ENCODE measurements around the gene SEMA4C. TPM values are rescaled to one million over a fixed set of nuclear protein-coding genes. Genes with fewer than 3 reads are reported as not detected.

The SEMA4C gene, protein sequence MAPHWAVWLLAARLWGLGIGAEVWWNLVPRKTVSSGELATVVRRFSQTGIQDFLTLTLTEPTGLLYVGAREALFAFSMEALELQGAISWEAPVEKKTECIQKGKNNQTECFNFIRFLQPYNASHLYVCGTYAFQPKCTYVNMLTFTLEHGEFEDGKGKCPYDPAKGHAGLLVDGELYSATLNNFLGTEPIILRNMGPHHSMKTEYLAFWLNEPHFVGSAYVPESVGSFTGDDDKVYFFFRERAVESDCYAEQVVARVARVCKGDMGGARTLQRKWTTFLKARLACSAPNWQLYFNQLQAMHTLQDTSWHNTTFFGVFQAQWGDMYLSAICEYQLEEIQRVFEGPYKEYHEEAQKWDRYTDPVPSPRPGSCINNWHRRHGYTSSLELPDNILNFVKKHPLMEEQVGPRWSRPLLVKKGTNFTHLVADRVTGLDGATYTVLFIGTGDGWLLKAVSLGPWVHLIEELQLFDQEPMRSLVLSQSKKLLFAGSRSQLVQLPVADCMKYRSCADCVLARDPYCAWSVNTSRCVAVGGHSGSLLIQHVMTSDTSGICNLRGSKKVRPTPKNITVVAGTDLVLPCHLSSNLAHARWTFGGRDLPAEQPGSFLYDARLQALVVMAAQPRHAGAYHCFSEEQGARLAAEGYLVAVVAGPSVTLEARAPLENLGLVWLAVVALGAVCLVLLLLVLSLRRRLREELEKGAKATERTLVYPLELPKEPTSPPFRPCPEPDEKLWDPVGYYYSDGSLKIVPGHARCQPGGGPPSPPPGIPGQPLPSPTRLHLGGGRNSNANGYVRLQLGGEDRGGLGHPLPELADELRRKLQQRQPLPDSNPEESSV
- 10 to 100 TPM; 15.6 to 29.6 (median 22.0) TPM for total RNA-seq
- 10 to 100 TPM; 11.7 to 17.0 TPM for polyA plus RNA-seq
- long read RNA-seq, donor 1, partial matches to known transcripts, result 4 of 17 reads
- long read RNA-seq, donor 1, other reads (novel, unspliced or antisense), result 10 of 17 reads
- long read RNA-seq, donor 2, partial matches to known transcripts, result 4 of 17 reads
- long read RNA-seq, donor 2, other reads (novel, unspliced or antisense), result 13 of 17 reads
- long read RNA-seq, donor 3, partial matches to known transcripts, result 6 of 8 reads
- long read RNA-seq, donor 3, other reads (novel, unspliced or antisense), result 2 of 8 reads

DNA sequence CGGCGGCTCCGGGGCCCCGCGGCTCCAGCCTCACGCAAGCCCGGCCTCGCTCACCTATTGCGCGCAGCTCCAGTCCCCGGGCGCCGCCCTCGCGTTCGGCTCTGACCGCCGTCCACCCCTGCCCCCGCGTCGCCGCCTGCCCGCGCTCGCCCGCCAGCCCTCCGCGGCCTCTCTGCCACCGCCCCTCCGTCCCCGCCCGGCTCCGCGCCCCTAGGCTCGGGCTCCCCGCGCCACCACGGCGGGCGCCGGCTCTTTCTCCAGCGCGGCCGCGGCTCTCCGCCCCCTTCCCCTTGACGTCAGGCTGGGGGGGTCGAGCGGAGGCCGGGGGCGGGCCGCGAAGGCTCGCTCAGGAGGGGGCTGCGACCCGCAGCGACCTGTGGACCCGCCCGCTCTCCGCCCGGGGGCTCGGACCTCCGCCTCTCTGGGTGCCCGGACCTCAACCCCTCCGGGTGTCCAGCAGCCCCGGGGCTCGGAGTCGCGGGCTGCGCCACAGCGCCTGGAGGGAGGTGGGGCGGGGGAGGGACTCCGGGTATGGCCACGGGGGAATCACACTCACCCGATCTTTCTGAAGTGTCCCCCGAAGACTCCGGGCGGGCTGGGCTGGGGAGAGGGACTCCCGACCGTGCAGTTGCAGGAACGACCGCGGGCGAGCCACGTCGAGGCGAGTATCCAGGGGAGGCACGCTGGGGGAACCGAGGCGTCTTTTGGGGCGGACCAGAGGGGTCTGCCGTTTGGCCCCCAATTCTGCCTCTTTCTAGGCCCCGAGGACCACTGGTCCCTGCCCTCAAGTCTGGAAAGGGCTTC, at the start of gene SEMA4C:
Gene SEMA4C (minus strand): TSS at position 259 of the 804 bp plus-strand sequence. CDS start 2,194 bp downstream, outside the sequence.
- H3K4me3 ChIP-seq, result peak within 1 kb of the TSS; percentile 79 to 100 (median 98)
- peaks cover 0 to 27% (median 24%) of the 10 kb centered on the region in 9 donors for H3K36me3 ChIP-seq
- peak within 1 kb of the TSS; percentile 96 to 100 (median 98) for H3K27ac ChIP-seq
- TF ChIP-seq POLR2A (IDR thresholded peaks at IDR 0.05), result peak; percentile 34 to 72
- TF ChIP-seq, protein P1, sequence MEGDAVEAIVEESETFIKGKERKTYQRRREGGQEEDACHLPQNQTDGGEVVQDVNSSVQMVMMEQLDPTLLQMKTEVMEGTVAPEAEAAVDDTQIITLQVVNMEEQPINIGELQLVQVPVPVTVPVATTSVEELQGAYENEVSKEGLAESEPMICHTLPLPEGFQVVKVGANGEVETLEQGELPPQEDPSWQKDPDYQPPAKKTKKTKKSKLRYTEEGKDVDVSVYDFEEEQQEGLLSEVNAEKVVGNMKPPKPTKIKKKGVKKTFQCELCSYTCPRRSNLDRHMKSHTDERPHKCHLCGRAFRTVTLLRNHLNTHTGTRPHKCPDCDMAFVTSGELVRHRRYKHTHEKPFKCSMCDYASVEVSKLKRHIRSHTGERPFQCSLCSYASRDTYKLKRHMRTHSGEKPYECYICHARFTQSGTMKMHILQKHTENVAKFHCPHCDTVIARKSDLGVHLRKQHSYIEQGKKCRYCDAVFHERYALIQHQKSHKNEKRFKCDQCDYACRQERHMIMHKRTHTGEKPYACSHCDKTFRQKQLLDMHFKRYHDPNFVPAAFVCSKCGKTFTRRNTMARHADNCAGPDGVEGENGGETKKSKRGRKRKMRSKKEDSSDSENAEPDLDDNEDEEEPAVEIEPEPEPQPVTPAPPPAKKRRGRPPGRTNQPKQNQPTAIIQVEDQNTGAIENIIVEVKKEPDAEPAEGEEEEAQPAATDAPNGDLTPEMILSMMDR (IDR thresholded peaks at IDR 0.05), result peak in 1 of 12 donors; percentile 7
- intact Hi-C loops (cut with DNase I), result loop anchor here in 8 of 10 donors (1.0 to 5.0 kb wide), 6 partner anchors 37 to 242 kb away; partner anchors contain the start of gene ANKRD36 (in 1 of the 8)
- no peaks in the 10 kb centered on the region for H3K9me3 ChIP-seq
- 1 to 3% (median 2%) methylated on average over 27 to 93 of the region's 93 CpGs for WGBS, 4 donors
- peaks cover 0 to 27% (median 0%) of the 10 kb centered on the region in 9 donors for H3K27me3 ChIP-seq
- peak in 3 of 4 donors; percentile 32 to 58 (median 55) for ATAC-seq
- peaks cover 3 to 81% (median 55%) of the 10 kb centered on the region in 12 donors for H3K4me1 ChIP-seq
- DNase-seq, result peak; percentile 72 to 86 (median 86)

DNA sequence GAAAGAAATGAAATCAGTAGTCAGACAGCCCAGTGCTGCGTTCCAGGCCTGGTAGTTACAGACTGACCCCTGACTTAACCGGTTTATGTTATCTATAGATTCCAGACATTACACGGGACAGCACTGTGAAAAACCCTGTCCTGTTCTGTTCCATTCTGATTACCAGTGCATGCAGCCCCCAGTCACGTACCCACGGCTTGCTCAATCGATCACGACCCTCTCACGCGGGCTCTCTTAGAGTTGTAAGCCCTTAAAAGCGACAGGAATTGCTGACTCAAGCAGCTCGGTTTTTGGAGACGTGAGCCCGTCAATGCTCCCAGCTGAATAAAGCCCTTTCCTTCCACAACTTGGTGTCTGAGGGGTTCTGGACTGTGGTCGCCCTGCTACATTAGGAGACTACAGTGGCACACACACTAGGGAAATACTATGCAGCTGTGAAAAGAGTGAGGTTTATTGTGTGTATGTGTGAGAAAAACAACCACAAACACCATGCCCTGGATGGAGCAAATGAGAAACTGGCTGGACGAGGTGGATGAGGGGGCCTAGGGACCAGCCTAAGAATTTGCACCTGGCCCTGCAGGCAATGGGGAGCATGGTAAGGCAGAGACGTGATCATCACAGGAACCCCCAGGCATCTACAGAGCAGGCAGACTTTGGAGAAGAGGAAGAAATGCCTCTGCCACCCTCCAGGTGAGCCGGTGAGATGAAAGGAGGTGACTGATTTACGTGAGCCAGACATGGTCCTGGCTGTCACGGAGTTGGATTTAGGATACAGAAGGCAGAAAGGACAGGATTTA, 49.1 kb upstream of the SEMA4C start:
- H3K36me3 ChIP-seq, result no peaks in the 10 kb centered on the region
- intact Hi-C loops (cut with DNase I), result loop anchor here in 2 of 10 donors (5.0 kb wide), 1 partner anchor 33 kb away; no protein-coding TSS in a partner anchor
- no peak overlapping the region for H3K4me3 ChIP-seq
- peaks cover 0 to 15% (median 0%) of the 10 kb centered on the region in 12 donors for H3K9me3 ChIP-seq
- H3K27me3 ChIP-seq, result no peaks in the 10 kb centered on the region
- ATAC-seq (no peak), DNase-seq (peak in 2 of 5 donors; percentile 16 to 25)
- TF ChIP-seq POLR2A (IDR thresholded peaks at IDR 0.05), result no peak
- TF ChIP-seq, protein P1 (IDR thresholded peaks at IDR 0.05), result no peak
- H3K27ac ChIP-seq, result no peak overlapping the region
- 91 to 92% (median 92%) methylated on average over 19 of the region's 19 CpGs for WGBS, 4 donors
- peaks cover 0 to 27% (median 17%) of the 10 kb centered on the region in 12 donors for H3K4me1 ChIP-seq

DNA sequence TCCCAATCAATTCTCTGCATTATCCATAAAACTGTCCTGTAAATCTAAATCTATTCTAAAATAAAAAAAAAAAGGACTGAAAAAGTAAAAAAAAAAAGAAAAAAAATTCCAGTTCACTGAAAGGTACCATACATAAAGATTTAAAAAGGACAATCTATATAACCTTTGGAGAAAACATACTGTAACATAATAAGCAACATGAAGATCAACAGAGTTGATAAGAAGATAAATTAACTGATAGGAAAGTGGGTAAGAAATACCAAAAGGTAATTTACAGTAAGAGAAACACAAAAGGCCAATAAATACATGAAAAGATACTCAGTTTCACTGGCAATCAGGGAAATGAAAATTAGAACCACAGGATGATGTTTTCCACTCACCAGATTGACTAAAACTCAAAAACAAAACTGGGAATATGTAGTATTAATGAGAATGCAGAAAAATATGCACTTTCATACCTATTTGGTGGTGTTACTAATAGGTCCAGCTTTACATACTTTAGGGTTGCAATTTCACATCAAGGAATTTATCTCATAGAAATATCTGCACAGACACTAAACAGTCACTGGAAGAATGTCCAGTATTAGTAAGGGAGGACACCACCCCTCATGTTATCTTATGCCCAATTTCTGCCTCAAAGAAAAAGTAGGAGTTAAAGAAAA, 48.3 kb upstream of the SEMA4C start:
- intact Hi-C loops (cut with DNase I), result loop anchor here in 2 of 10 donors (5.0 kb wide), 1 partner anchor 34 kb away; no protein-coding TSS in a partner anchor
- TF ChIP-seq, protein P1 (IDR thresholded peaks at IDR 0.05), result no peak
- no peak for TF ChIP-seq POLR2A (IDR thresholded peaks at IDR 0.05)

More for the DNA sequence above, 48.3 kb upstream of the SEMA4C start:
- no peak for ATAC-seq
- H3K4me3 ChIP-seq, result no peak overlapping the region
- no peaks in the 10 kb centered on the region for H3K36me3 ChIP-seq
- H3K27me3 ChIP-seq, result no peaks in the 10 kb centered on the region
- no peak for DNase-seq
- H3K9me3 ChIP-seq, result peaks cover 0 to 15% (median 0%) of the 10 kb centered on the region in 12 donors
- H3K27ac ChIP-seq, result no peak overlapping the region
- H3K4me1 ChIP-seq, result peaks cover 0 to 34% (median 23%) of the 10 kb centered on the region in 12 donors

Measured in heart left ventricle (tissue), 16 donors.